Heart right ventricle (tissue), 16 donors: ENCODE results near the gene IL1RL2. TPM values are rescaled to one million over a fixed set of nuclear protein-coding genes. Genes with fewer than 3 reads are reported as not detected.

Experiments
- ATAC-seq, 8 donors: fragments of 200-7000 bp; cut with Tn5 transposase; one replicate each; pipeline ENCODE4 v1.9.1; 2020; ENCODE audit warnings: mild to moderate bottlenecking in 8 of 8, moderate library complexity in 8 of 8, moderate number of reproducible peaks in 1 of 8
- DNase-seq, 2 donors: peaks; one replicate each; pipeline ENCODE4 v3.0.0-alpha.2; 2020
- H3K27ac ChIP-seq, 10 donors: fragments of 200-600 bp; sonication (generic) in 2 of 10; one replicate each; pipeline versions ENCODE4 v1.5.0 to v1.8.0; 2020 to 2022; ENCODE audit warnings: mild to moderate bottlenecking in 3 of 10
- H3K27me3 ChIP-seq, 7 donors: fragments of 200-600 bp; one replicate each; pipeline ENCODE4 v1.8.0; 2021 to 2022; ENCODE audit warnings: mild to moderate bottlenecking in 2 of 7
- H3K36me3 ChIP-seq, 9 donors: fragments of 200-600 bp; sonication (generic) in 1 of 9; one replicate each; pipeline versions ENCODE4 v1.5.0 to v1.8.0; 2020 to 2022; ENCODE audit warnings: mild to moderate bottlenecking in 2 of 9
- H3K4me1 ChIP-seq, 9 donors: fragments of 200-600 bp; sonication (generic) in 1 of 9; one replicate each; pipeline versions ENCODE4 v1.5.0 to v1.8.0; 2020 to 2022; ENCODE audit warnings: mild to moderate bottlenecking in 4 of 9
- H3K4me3 ChIP-seq, 10 donors: fragments of 200-600 bp; sonication (generic) in 2 of 10; one replicate each; pipeline versions ENCODE4 v1.5.0 to v1.8.0; 2020 to 2022; ENCODE audit warnings: mild to moderate bottlenecking in 7 of 10, moderate library complexity in 2 of 10
- H3K9me3 ChIP-seq, 11 donors: fragments of 200-600 bp in 10 of 11; sonication (generic) in 2 of 11; one replicate each; pipeline versions ENCODE4 v1.5.0 to v1.8.0; 2013 to 2022; ENCODE audit warnings: mild to moderate bottlenecking in 2 of 11, control low read depth in 1 of 11, moderate library complexity in 1 of 11
- WGBS, 2 donors: extraction: QIAGEN DNeasy Blood & Tissue Kit; methylation state at CpG; one replicate each; pipeline ENCODE4 v1.1.7; 2013; ENCODE audit warnings: inconsistent platforms in 1 of 2; 5-methylcytosine and 5-hydroxymethylcytosine counted together
- intact Hi-C, 10 donors: fragments of 100-400 bp; cut with DNase I; formaldehyde crosslinking; loops; one replicate each; pipeline versions ENCODE4 v1.11.1 to v1.14.2; 2022
- polyA plus RNA-seq, 2 donors: library from polyadenylated mRNA; stranded (reverse); fragments of 200-250 nt; gene quantifications; one replicate each; pipeline ENCODE4 v1.2.3, GENCODE V29; 2013
- total RNA-seq, 10 donors: library from RNA; stranded (reverse); fragmentation: NEBNext Ultra II Directional in 3 of 10; extraction: Animal tissue kit (Norgen Biotek cat#: 25700) in 3 of 10; gene quantifications; one replicate each; pipeline versions ENCODE4 v1.2.1 to v1.2.4, GENCODE V29; 2021 to 2023
- TF ChIP-seq, protein P1 (sequence below), 9 donors: fragments of 200-600 bp; sonication (generic) in 2 of 9; IDR thresholded peaks; one replicate each; pipeline versions ENCODE4 v1.5.0 to v1.8.0; 2021 to 2022; ENCODE audit warnings: antibody characterized with exemption in 9 of 9, mild to moderate bottlenecking in 5 of 9, moderate library complexity in 1 of 9
- donor health status: Arrhythmogenic right ventricular cardiomyopathy.
- donor health status: ischemic (EF 13 %, LVEDD 7.1; RV severe dilation, severe dysfunction).
- donor health status: healthy with polysubstance abuse.
- donor health status: DM: no; HTN: yes; CAD: no.
- donor health status: DM: no; HTN: no; CAD: no.
- donor health status: ischemic (EF 25% LVEDD 6.9; RV normal size, moderate dysfunction).
- donor health status: ischemic (EF 25% LVEDD 5.7; RV mildly dilated, moderate dysfunction).
- donor health status: healthy.
- donor health status: DM: yes; HTN: yes; CAD: no.
- donor health status: Ischemic cardiomyopathy.
- donor health status: ischemic (EF 35%, LVEDD 5.7; RV mildly dilated, moderate dysfunction).
- donor health status: nonischemic (EF 11% LVEDD 7.7; RV severe dilation, severe dysfunction).
- donor health status: DM: yes; HTN: yes; CAD: no.
- donor health status: PGD.
- donor health status: ischemic (EF 29% LVEDD 5.4; RV normal size, mild dysfunction).
- donor health status: nonischemic (EF 23%, LVEDD 6.1; RV moderate dilation, normal function).

Gene IL1RL2
- total and polyA plus RNA-seq, 12 donors = 0.11 to 0.92 (median 0.29) TPM; not detected in 5

DNA sequence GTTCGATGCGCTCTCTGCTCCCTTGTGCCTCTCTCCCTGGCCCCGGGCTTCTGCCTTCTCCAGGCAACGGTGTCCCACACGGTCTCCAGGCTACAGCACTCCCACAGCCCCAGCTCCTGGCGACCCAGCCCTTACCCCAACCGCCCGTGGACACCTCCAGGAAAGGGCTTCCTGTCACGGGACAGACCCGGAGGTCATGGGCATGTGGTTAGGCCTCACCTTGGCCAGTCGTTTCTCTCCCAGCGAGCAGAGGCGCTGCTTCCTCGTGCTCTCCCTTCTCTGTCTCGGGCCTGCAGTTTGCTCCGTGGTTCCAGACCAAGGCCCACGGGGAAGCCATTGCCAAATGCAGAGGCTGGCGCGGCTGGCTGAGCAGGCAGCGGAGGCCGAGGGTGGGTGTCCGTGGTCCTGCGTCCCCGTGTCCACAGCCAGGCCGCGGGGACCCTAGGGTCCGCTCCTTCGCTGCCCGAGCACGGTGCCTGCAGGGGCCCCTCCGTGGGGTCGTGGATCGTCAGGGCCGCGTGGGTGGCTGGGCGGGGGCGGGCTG is 63.5 kb downstream of the IL1RL2 start:
- Histone ChIP-seq H3K27me3 (peaks cover 0 to 45% (median 13%) of the 10 kb centered on the region in 7 donors), H3K27ac (no peak overlapping the region), H3K4me1 (peaks cover 3 to 25% (median 9%) of the 10 kb centered on the region in 9 donors), H3K36me3 (no peaks in the 10 kb centered on the region), H3K9me3 (no peaks in the 10 kb centered on the region), H3K4me3 (no peak overlapping the region)
- intact Hi-C loops = loop anchor here in 8 of 10 donors (2.0 to 10.0 kb wide), 7 partner anchors 52 to 194 kb away; partner anchors contain the start of gene IL18R1 (in 3 of the 8)
- DNase-seq (no peak), ATAC-seq (peak in 4 of 8 donors; percentile 8 to 23 (median 14))
- WGBS, 2 donors = 80 to 83% methylated on average over 37 of the region's 37 CpGs
- TF ChIP-seq, protein P1, sequence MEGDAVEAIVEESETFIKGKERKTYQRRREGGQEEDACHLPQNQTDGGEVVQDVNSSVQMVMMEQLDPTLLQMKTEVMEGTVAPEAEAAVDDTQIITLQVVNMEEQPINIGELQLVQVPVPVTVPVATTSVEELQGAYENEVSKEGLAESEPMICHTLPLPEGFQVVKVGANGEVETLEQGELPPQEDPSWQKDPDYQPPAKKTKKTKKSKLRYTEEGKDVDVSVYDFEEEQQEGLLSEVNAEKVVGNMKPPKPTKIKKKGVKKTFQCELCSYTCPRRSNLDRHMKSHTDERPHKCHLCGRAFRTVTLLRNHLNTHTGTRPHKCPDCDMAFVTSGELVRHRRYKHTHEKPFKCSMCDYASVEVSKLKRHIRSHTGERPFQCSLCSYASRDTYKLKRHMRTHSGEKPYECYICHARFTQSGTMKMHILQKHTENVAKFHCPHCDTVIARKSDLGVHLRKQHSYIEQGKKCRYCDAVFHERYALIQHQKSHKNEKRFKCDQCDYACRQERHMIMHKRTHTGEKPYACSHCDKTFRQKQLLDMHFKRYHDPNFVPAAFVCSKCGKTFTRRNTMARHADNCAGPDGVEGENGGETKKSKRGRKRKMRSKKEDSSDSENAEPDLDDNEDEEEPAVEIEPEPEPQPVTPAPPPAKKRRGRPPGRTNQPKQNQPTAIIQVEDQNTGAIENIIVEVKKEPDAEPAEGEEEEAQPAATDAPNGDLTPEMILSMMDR (IDR thresholded peaks at IDR 0.05) = no peak

DNA sequence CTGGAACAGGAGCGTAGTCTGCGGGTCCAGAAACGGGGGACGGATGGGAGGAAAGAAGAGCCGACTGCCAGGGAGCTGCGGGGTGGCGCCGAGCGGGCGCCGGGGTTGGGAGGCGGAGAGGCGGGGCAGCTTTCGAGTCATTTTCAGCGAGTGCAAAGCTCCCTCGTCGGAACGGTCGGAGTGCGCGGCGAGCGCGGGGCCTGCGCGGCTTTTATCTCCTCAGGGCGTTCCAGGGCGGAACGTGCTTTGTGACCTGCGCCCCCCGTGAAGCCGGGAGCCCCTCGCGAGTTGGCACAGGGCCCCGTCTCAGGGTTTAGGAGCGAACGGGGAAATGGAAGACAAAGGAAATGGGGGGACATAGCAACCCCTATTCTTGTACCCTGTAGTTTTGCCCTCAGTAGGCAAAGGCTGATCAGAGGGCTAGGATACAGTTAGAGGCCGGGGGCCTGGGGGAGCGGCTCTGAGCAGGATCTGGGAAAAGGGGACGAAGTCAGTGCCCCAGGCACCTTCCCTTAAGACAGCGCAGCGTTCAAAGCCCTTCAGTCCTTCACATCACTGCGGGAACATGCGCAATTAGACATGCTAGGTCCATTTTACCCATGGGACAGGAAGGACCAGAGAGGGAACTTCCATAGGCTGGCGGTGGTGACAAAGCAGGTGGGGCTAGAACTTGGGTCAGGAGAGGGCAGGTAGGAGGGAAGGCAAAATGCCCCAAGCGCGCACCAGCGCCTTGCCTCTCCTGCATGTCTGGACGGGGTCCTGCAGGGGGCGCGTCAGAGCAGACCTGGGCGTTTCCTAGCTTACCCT is 64.4 kb downstream of the IL1RL2 start:
- Histone ChIP-seq H3K27ac (peak overlapping the region in 5 of 10 donors; percentile 7 to 64 (median 42)), H3K4me1 (peaks cover 3 to 30% (median 9%) of the 10 kb centered on the region in 9 donors), H3K36me3 (no peaks in the 10 kb centered on the region), H3K9me3 (no peaks in the 10 kb centered on the region), H3K27me3 (peaks cover 0 to 40% (median 13%) of the 10 kb centered on the region in 7 donors), H3K4me3 (peak overlapping the region; percentile 12 to 62 (median 48))
- peak; percentile 73 to 86 (median 81) for ATAC-seq
- WGBS, 2 donors = 4 to 6% methylated on average over 52 of the region's 52 CpGs
- TF ChIP-seq, protein P1 (IDR thresholded peaks at IDR 0.05) = peak; percentile 21 to 78 (median 69)
- DNase-seq = peak in 1 of 2 donors; percentile 72
- intact Hi-C loops = loop anchor here in 8 of 10 donors (2.0 to 10.0 kb wide), 7 partner anchors 51 to 194 kb away; partner anchors contain the start of gene IL18R1 (in 3 of the 8)

DNA sequence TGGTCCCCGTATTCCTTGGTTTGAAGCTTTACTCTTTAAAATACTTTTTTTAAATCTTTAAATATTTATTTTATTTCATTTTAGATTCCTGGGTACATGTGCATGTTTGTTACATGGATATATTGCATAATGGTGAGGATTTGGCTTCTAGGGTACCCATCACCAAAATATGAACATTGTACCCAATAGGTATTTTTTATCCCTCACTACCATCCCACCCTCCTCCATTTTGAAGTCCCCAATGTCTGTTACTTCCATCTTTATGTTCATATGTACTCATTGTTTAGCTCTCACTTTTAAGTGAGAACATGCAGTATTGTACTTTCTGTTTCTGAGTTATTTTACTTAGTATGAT is 65.0 kb downstream of the IL1RL2 start:
- WGBS, 2 donors = 35 to 46% methylated on average over 1 of the region's 1 CpG
- ATAC-seq = no peak
- peak overlapping the region in 4 of 10 donors; percentile 52 to 62 (median 54) for H3K4me3 ChIP-seq

DNA sequence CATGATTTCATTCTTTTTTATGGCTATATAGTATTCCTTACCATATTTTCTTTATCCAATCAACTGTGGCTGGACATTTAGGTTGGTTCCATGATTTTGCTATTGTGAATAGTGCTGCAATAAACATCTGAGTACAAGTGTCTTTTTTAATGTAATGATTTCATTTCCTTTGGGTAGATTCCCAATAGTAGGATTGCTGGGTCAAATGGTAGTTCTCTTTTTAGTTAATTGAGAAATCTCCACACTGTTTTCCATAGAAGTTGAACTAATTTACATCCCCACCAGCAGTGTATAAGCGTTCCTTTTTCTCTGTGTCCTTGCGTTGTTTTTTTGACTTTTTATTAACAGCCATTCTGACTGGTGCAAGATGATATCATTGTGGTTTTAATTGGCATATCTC is 65.4 kb downstream of the IL1RL2 start:
- no peak overlapping the region for H3K4me3 ChIP-seq
- ATAC-seq = no peak
- no peaks in the 10 kb centered on the region for H3K9me3 ChIP-seq
- TF ChIP-seq, protein P1 (IDR thresholded peaks at IDR 0.05) = no peak
- 95 to 97% methylated on average over 2 of the region's 2 CpGs for WGBS, 2 donors
- no peak for DNase-seq
- H3K27me3 ChIP-seq = peaks cover 0 to 40% (median 13%) of the 10 kb centered on the region in 7 donors
- peaks cover 3 to 39% (median 9%) of the 10 kb centered on the region in 9 donors for H3K4me1 ChIP-seq
- no peak overlapping the region for H3K27ac ChIP-seq
- H3K36me3 ChIP-seq = no peaks in the 10 kb centered on the region
- intact Hi-C loops = loop anchor here in 8 of 10 donors (5.0 to 10.0 kb wide), 6 partner anchors 50 to 193 kb away; partner anchors contain the start of gene IL18R1 (in 2 of the 8)

More for the DNA sequence above, 65.0 kb downstream of the IL1RL2 start:
- no peaks in the 10 kb centered on the region for H3K36me3 ChIP-seq
- H3K27me3 ChIP-seq = peaks cover 0 to 40% (median 13%) of the 10 kb centered on the region in 7 donors
- TF ChIP-seq, protein P1 (IDR thresholded peaks at IDR 0.05) = peak in 1 of 9 donors; percentile 8
- no peaks in the 10 kb centered on the region for H3K9me3 ChIP-seq
- intact Hi-C loops = loop anchor here in 8 of 10 donors (2.0 to 10.0 kb wide), 7 partner anchors 50 to 193 kb away; partner anchors contain the start of gene IL18R1 (in 3 of the 8)
- no peak overlapping the region for H3K27ac ChIP-seq
- H3K4me1 ChIP-seq = peaks cover 3 to 36% (median 9%) of the 10 kb centered on the region in 9 donors
- DNase-seq = no peak
